Omental fat pad (tissue), 4 donors: ENCODE data around the gene HTRA3. TPM values are rescaled to one million over a fixed set of nuclear protein-coding genes. Genes with fewer than 3 reads are reported as not detected.

Experiments used
- ATAC-seq: fragments of 150-250 bp; one replicate; pipeline ENCODE4 v1.9.1; 2016; ENCODE audit warnings: mild to moderate bottlenecking, moderate library complexity; ENCODE audit not compliant: low FRiP score
- DNase-seq: peaks from one replicate; pipeline ENCODE4 v3.0.0-alpha.2; 2019; ENCODE audit warnings: low spot score
- CTCF ChIP-seq, 3 donors: fragments of 450-650 bp; IDR thresholded peaks; one replicate each; pipeline ENCODE4 v1.5.1; 2016 to 2017; ENCODE audit warnings: antibody characterized with exemption in 3 of 3, mild to moderate bottlenecking in 3 of 3, moderate library complexity in 2 of 3
- total RNA-seq, 4 donors: library from RNA; depleted of rRNA; stranded (reverse); fragments of >200 nt; gene quantifications; one replicate each; pipeline ENCODE4 v1.1.0, GENCODE V29; 2016

Gene HTRA3
- total RNA-seq, 4 donors from 2014 or later = 15.8 to 147 (median 23.3) TPM

- no peak for DNase-seq
- no peak for TF ChIP-seq CTCF (IDR thresholded peaks at IDR 0.05)
- no peak for ATAC-seq
Measured at GRCh38 chr4:8350841-8351461, 81.4 kb downstream of the HTRA3 start.

GRCh38 chr4:8351931-8352367 lies 82.4 kb downstream of the HTRA3 start:
- DNase-seq (no peak), ATAC-seq (no peak)
- TF ChIP-seq CTCF (IDR thresholded peaks at IDR 0.05) = no peak

DNA sequence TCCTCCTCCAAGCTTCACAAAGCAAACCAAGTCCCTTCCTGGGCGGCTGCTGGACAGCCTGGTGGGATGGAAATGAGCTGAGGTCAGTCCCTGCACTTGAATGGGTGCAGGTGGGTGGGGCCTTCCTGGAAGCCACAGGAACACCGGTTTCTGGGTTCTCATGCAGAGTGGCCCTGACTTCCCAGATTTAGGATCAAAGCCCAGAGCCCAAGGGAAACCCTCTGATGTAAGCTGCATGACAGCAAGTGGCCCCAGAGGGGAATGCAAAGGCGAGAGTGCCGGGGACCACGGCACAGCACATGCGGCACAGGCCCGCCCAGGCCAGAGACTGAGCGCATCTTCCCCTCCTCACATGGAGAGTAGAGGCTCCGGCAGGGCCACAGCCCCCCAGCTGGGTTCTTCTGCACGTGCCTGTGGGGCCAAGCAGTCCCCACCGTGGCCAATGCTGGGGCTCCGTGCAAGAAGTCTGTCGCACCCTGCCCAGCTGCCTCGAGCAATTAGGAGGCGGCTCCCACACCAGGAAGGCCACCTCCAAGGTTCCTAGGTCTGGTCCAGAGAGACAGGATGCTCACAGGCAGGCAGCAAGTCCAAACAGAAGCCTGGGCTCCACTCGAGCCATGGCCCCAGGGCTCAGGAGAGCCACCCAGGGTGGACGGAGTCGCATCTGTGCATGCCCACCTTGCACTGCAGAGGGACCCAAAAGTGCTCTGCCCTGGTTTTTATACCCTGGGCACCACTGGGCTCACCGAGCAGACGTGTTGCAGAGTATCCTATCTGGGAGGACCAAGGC lies 83.0 kb downstream of the HTRA3 start:
- no peak for ATAC-seq

GRCh38 chr4:8353158-8353669 lies 83.7 kb downstream of the HTRA3 start:
- DNase-seq (no peak), ATAC-seq (no peak)
- no peak for TF ChIP-seq CTCF (IDR thresholded peaks at IDR 0.05)

More for the DNA sequence above, 83.0 kb downstream of the HTRA3 start:
- DNase-seq = no peak
- TF ChIP-seq CTCF (IDR thresholded peaks at IDR 0.05) = no peak

DNA sequence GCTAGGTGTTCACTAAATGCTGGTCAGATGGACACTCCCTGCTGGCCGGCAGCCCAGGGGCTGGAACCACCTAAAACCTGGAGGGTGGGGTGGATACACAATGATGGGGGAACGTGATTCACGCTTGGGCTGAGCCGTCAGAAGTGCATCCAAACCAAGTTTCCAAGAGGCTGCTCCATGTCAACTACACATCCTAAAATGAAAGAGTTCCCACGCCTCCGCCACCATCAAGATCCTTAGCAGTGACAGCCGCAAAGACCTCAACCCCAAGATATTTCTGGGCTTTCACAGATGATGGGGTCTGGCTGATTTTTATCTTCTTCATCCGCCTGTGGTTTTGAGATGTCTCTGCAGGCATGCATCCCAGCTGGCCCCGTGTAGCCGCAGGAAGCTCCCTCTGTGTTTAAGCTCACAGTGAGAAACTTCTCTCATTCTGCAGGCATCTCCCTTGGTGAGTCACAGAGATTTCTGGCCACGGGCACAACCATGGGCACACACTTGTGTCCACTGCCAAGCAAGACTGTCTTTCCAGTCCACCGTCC lies 84.4 kb downstream of the HTRA3 start:
- no peak for DNase-seq
- TF ChIP-seq CTCF (IDR thresholded peaks at IDR 0.05) = no peak
- no peak for ATAC-seq

DNA sequence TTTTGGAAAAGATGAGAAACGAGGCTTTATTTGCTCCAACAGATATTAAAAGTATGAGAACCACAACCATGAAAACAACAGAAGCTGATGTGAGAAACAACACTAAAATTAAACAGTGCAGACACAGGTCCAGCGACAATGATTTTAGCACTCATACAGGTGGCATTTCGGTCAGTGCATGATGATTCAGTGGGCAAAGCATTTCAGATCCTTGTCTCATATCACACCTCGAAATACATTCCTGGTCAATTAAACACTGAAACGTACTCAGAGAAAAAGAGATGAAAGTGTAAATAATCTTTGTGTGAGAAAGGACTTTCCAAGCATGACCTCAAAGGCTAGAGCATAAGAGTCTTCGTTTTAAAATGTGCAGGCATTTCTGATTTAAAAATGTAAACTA lies 85.8 kb downstream of the HTRA3 start:
- ATAC-seq (no peak), DNase-seq (no peak)
- no peak for TF ChIP-seq CTCF (IDR thresholded peaks at IDR 0.05)
